ENCODE measurements around the gene DOP1A. TPM values are rescaled to one million over a fixed set of nuclear protein-coding genes. Genes with fewer than 3 reads are reported as not detected.

DOP1A gene
- total and polyA plus RNA-seq, 2 of the 13 experiments (the other 11 are each of a cell fraction or from before 2014, with no cell fraction given) = 5.2 to 16.7 TPM

DNA sequence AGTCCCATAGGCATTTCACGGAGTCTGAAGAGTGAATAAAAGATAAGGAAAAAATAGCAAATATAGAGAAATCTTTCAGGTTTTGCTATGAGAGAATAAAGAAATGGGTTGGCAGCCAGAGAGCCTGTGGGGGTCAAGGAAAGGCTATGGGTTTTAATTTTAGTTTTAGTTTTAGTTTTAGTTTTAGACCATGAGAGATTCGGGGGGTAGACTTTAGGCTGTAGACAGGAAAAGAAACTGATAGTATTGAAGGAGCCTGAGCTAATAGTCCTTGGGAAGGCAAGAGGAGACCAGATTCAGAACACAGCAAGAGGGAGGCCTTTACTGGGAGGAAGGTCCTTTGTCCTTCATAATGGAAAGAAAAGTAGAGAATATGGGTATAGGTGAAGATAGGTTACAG is 19.3 kb downstream of the DOP1A start:
- Histone ChIP-seq H2AFZ (ENCODE audit: low read length) (no peak overlapping the region), H3K4me1 (ENCODE audit: insufficient read depth, low read length) (no peaks in the 10 kb centered on the region), H3K27me3 (ENCODE audit: control insufficient read depth in 1 of 2, insufficient read depth in 2 of 2, low read length in 2 of 2) (no peaks in the 10 kb centered on the region), H4K20me1 (ENCODE audit: insufficient read depth, low read length) (no peaks in the 10 kb centered on the region), H3K9ac (ENCODE audit: insufficient read depth, low read depth, low read length) (no peak overlapping the region), H3K27ac (ENCODE audit: extremely low read length, insufficient read depth, low read length) (no peak overlapping the region), H3K9me3 (ENCODE audit: low read length) (no peaks in the 10 kb centered on the region), H3K4me3 (replicated peaks in 1 of 3; ENCODE audit: insufficient read depth in 1 of 3, low read depth in 2 of 3, low read length in 3 of 3) (no peak overlapping the region), H3K36me3 (replicated peaks in 1 of 2; ENCODE audit: control insufficient read depth in 1 of 2, insufficient read depth in 2 of 2, low read length in 2 of 2) (no peaks in the 10 kb centered on the region), H3K4me2 (ENCODE audit: low read depth, low read length) (no peak overlapping the region), H3K79me2 (ENCODE audit: insufficient read depth, low read length) (no peaks in the 10 kb centered on the region)
- ATAC-seq (no peak), DNase-seq (ENCODE audit: low spot score) (no peak), FAIRE-seq (no peak)
- POLR2A ChIA-PET = no interaction called here
- BruUV-seq (replicated peaks) = no TSS peak
- intact Hi-C loops (cut with micrococcal nuclease; ENCODE audit: unreplicated experiment) (no loop called here), in situ Hi-C loops (cut with HindIII; ENCODE audit: extremely low pct_ligation_motif_present, low pct_unique_long_range_greater_than_20kb) (no loop called here)
- TF ChIP-seq CENPX (CRISPR knock-in tag; IDR thresholded peaks at IDR 0.05) = no peak
- CTCF ChIA-PET (ENCODE audit: low intra/inter-chr PET ratio, low total read pairs) = no interaction called here
- WGBS (ENCODE audit: low lambda C conversion rate) = 94% methylated on average over 2 of the region's 2 CpGs

DNA sequence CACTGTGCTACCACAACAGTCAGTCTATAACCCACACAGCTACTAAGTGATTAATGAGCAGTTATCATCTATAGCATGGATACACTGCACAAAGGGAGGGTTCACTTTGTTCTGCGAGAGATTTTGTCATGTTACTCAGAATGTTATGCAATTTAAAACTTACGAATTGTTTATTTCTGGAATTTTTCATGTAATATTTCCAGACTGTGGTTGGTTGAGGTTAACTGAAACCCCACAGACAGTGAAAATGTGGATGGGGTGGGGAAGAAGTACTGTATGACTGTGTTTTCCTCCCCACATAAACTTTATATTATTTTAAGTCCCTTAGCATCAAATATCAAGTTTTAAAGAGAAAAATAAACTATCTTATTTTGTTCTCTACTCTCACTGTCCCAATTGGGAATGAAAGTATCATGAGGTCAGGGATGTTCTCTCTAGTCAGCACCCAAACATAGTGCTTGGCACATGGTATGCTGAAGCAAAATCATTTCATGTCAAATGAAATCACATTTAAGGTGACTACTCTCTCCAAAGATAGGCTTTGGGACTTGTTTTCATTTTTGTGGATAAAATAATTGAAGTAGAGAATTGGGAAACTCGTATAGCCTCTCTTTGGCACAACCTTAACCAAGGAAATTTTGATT is 25.4 kb downstream of the DOP1A start:
- intact Hi-C loops (cut with micrococcal nuclease; ENCODE audit: unreplicated experiment) (no loop called here), in situ Hi-C loops (cut with HindIII; ENCODE audit: extremely low pct_ligation_motif_present, low pct_unique_long_range_greater_than_20kb) (no loop called here)
- Histone ChIP-seq H3K27me3 (ENCODE audit: control insufficient read depth in 1 of 2, insufficient read depth in 2 of 2, low read length in 2 of 2) (no peaks in the 10 kb centered on the region), H3K9me3 (ENCODE audit: low read length) (no peaks in the 10 kb centered on the region), H3K79me2 (ENCODE audit: insufficient read depth, low read length) (no peaks in the 10 kb centered on the region), H3K4me1 (ENCODE audit: insufficient read depth, low read length) (no peaks in the 10 kb centered on the region), H3K4me3 (replicated peaks in 1 of 3; ENCODE audit: insufficient read depth in 1 of 3, low read depth in 2 of 3, low read length in 3 of 3) (no peak overlapping the region), H3K36me3 (replicated peaks in 1 of 2; ENCODE audit: control insufficient read depth in 1 of 2, insufficient read depth in 2 of 2, low read length in 2 of 2) (no peaks in the 10 kb centered on the region), H3K9ac (ENCODE audit: insufficient read depth, low read depth, low read length) (no peak overlapping the region), H3K27ac (ENCODE audit: extremely low read length, insufficient read depth, low read length) (no peak overlapping the region), H3K4me2 (ENCODE audit: low read depth, low read length) (no peak overlapping the region), H2AFZ (ENCODE audit: low read length) (no peak overlapping the region), H4K20me1 (ENCODE audit: insufficient read depth, low read length) (no peaks in the 10 kb centered on the region)
- no peak for DNase-seq (ENCODE audit: low spot score)
- ChIA-PET CTCF (ENCODE audit: low intra/inter-chr PET ratio, low total read pairs) (no interaction called here), POLR2A (no interaction called here)
- BruUV-seq (replicated peaks) = no TSS peak
- no peak for ATAC-seq
- WGBS (ENCODE audit: low lambda C conversion rate) = 92% methylated on average over 3 of the region's 3 CpGs
- no peak for FAIRE-seq
- TF ChIP-seq PCBP2 (optimal IDR thresholded peaks at IDR 0.05; ENCODE audit: low read depth, low read length, poor library complexity, severe bottlenecking) (no peak), ZNF709 (CRISPR knock-in tag; IDR thresholded peaks at IDR 0.05) (no peak), MLLT10 (CRISPR knock-in tag; IDR thresholded peaks at IDR 0.05) (no peak), MEIS2 (CRISPR knock-in tag; IDR thresholded peaks at IDR 0.05) (no peak), ZNF432 (CRISPR knock-in tag; IDR thresholded peaks at IDR 0.05; ENCODE audit: borderline replicate concordance) (no peak), SP5 (CRISPR knock-in tag; IDR thresholded peaks at IDR 0.05; ENCODE audit: borderline replicate concordance, low read depth) (no peak), ZNF629 (CRISPR knock-in tag; conservative IDR thresholded peaks at IDR 0.05) (no peak), ZNF138 (CRISPR knock-in tag; IDR thresholded peaks at IDR 0.05; ENCODE audit: low read depth) (no peak)
- TF ChIP-seq, protein P1, sequence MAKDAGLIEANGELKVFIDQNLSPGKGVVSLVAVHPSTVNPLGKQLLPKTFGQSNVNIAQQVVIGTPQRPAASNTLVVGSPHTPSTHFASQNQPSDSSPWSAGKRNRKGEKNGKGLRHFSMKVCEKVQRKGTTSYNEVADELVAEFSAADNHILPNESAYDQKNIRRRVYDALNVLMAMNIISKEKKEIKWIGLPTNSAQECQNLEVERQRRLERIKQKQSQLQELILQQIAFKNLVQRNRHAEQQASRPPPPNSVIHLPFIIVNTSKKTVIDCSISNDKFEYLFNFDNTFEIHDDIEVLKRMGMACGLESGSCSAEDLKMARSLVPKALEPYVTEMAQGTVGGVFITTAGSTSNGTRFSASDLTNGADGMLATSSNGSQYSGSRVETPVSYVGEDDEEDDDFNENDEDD (CRISPR knock-in tag; IDR thresholded peaks at IDR 0.05; ENCODE audit: borderline replicate concordance) = no peak
- TF ChIP-seq, protein P2, sequence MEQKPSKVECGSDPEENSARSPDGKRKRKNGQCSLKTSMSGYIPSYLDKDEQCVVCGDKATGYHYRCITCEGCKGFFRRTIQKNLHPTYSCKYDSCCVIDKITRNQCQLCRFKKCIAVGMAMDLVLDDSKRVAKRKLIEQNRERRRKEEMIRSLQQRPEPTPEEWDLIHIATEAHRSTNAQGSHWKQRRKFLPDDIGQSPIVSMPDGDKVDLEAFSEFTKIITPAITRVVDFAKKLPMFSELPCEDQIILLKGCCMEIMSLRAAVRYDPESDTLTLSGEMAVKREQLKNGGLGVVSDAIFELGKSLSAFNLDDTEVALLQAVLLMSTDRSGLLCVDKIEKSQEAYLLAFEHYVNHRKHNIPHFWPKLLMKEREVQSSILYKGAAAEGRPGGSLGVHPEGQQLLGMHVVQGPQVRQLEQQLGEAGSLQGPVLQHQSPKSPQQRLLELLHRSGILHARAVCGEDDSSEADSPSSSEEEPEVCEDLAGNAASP (CRISPR knock-in tag; IDR thresholded peaks at IDR 0.05; ENCODE audit: borderline replicate concordance) = no peak
- TF ChIP-seq, protein P3, sequence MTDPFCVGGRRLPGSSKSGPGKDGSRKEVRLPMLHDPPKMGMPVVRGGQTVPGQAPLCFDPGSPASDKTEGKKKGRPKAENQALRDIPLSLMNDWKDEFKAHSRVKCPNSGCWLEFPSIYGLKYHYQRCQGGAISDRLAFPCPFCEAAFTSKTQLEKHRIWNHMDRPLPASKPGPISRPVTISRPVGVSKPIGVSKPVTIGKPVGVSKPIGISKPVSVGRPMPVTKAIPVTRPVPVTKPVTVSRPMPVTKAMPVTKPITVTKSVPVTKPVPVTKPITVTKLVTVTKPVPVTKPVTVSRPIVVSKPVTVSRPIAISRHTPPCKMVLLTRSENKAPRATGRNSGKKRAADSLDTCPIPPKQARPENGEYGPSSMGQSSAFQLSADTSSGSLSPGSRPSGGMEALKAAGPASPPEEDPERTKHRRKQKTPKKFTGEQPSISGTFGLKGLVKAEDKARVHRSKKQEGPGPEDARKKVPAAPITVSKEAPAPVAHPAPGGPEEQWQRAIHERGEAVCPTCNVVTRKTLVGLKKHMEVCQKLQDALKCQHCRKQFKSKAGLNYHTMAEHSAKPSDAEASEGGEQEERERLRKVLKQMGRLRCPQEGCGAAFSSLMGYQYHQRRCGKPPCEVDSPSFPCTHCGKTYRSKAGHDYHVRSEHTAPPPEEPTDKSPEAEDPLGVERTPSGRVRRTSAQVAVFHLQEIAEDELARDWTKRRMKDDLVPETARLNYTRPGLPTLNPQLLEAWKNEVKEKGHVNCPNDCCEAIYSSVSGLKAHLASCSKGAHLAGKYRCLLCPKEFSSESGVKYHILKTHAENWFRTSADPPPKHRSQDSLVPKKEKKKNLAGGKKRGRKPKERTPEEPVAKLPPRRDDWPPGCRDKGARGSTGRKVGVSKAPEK (CRISPR knock-in tag; IDR thresholded peaks at IDR 0.05; ENCODE audit: borderline replicate concordance) = no peak
- TF ChIP-seq, protein P4, sequence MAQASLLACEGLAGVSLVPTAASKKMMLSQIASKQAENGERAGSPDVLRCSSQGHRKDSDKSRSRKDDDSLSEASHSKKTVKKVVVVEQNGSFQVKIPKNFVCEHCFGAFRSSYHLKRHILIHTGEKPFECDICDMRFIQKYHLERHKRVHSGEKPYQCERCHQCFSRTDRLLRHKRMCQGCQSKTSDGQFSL (CRISPR knock-in tag; IDR thresholded peaks at IDR 0.05) = no peak
